DOHH2 (cell line): ENCODE results near the gene INTS7.

Experiments used
- H3F3A ChIP-seq: fragments of 200-600 bp; sonication (generic), shearing (Covaris generic); 2 replicates; pipeline ENCODE4 v1.6.0; 2016; ENCODE audit warnings: antibody characterized with exemption, mild to moderate bottlenecking; ENCODE audit not compliant: control insufficient read depth, insufficient read depth
- H3K27ac ChIP-seq: fragments of 200-600 bp; sonication (generic); 2 replicates; pipeline ENCODE4 v1.5.1; 2014; ENCODE audit warnings: low read depth, mild to moderate bottlenecking, low read length, moderate library complexity
- H3K27me3 ChIP-seq: fragments of 200-600 bp; sonication (generic); 2 replicates; pipeline ENCODE4 v1.6.1; 2014; ENCODE audit warnings: mild to moderate bottlenecking, low read length, mixed read lengths; ENCODE audit not compliant: control insufficient read depth
- H3K36me3 ChIP-seq: fragments of 200-600 bp; sonication (generic); 2 replicates; pipeline ENCODE4 v1.6.1; 2014; ENCODE audit warnings: mild to moderate bottlenecking, low read length, moderate library complexity, mixed read lengths; ENCODE audit not compliant: control insufficient read depth
- H3K4me1 ChIP-seq: fragments of 200-600 bp; sonication (generic); 2 replicates; pipeline ENCODE4 v1.6.1; 2014; ENCODE audit warnings: mild to moderate bottlenecking, low read length, mixed read lengths; ENCODE audit not compliant: control insufficient read depth
- H3K4me2 ChIP-seq: fragments of 200-600 bp; sonication (generic); 2 replicates; pipeline ENCODE4 v1.6.0; 2014; ENCODE audit warnings: mild to moderate bottlenecking, low read length, moderate library complexity
- H3K4me3 ChIP-seq: fragments of 200-600 bp; sonication (generic); 2 replicates; pipeline ENCODE4 v1.5.1; 2014; ENCODE audit warnings: mild to moderate bottlenecking, low read length, mixed read lengths
- H3K79me2 ChIP-seq: fragments of 200-600 bp; sonication (generic); 2 replicates; pipeline ENCODE4 v1.6.1; 2014; ENCODE audit warnings: mild to moderate bottlenecking, low read length, mixed read lengths; ENCODE audit not compliant: control insufficient read depth
- H3K9me2 ChIP-seq: fragments of 200-600 bp; sonication (generic); replicated peaks from 2 replicates; pipeline ENCODE4 v1.6.1; 2014; ENCODE audit warnings: mild to moderate bottlenecking, low read length, mixed read lengths; ENCODE audit not compliant: control insufficient read depth
- H3K9me3 ChIP-seq: fragments of 200-600 bp; sonication (generic); 2 replicates; pipeline ENCODE4 v1.6.1; 2014; ENCODE audit warnings: antibody characterized with exemption, low read length, mixed read lengths; ENCODE audit not compliant: control insufficient read depth, insufficient read depth
- H4K20me1 ChIP-seq: fragments of 200-600 bp; sonication (generic); 2 replicates; pipeline ENCODE4 v1.6.0; 2014; ENCODE audit warnings: low read depth, mild to moderate bottlenecking, antibody characterized with exemption, low read length, moderate library complexity; ENCODE audit not compliant: control insufficient read depth, insufficient read depth
- CTCF ChIP-seq: fragments of 200-600 bp; sonication (generic); IDR thresholded peaks from one replicate; pipeline ENCODE4 v1.5.1; 2014; ENCODE audit warnings: antibody characterized with exemption, mild to moderate bottlenecking, low read depth, low read length; ENCODE audit not compliant: poor library complexity, severe bottlenecking
- EZH2phosphoT487 ChIP-seq: fragments of 200-600 bp; sonication (generic); IDR thresholded peaks from 2 replicates; pipeline ENCODE4 v1.6.1; 2017; ENCODE audit warnings: borderline replicate concordance, mild to moderate bottlenecking, antibody characterized with exemption, low read length, moderate library complexity, mixed read lengths

The INTS7 gene

GRCh38 chr1:211924256-211924655, 111.1 kb downstream of the INTS7 start:
- H3K9me3 ChIP-seq, result no peaks in the 10 kb centered on the region
- no peaks in the 10 kb centered on the region for H4K20me1 ChIP-seq
- peaks cover 17% of the 10 kb centered on the region; the same call in 1 of the 2 replicates for H3K27me3 ChIP-seq
- no peaks in the 10 kb centered on the region for H3K4me1 ChIP-seq
- H3K36me3 ChIP-seq, result no peaks in the 10 kb centered on the region
- H3K9me2 ChIP-seq, result no peaks in the 10 kb centered on the region
- H3K27ac ChIP-seq, result no peak overlapping the region
- no peak overlapping the region for H3K4me2 ChIP-seq
- TF ChIP-seq EZH2phosphoT487, result no peak
- TF ChIP-seq CTCF, result no peak
- no peak overlapping the region for H3K4me3 ChIP-seq
- no peaks in the 10 kb centered on the region for H3F3A ChIP-seq
- H3K79me2 ChIP-seq, result no peaks in the 10 kb centered on the region

GRCh38 chr1:211923095-211923494, 112.3 kb downstream of the INTS7 start:
- no peaks in the 10 kb centered on the region for H3K4me1 ChIP-seq
- no peaks in the 10 kb centered on the region for H3K79me2 ChIP-seq
- H3K36me3 ChIP-seq, result no peaks in the 10 kb centered on the region
- no peaks in the 10 kb centered on the region for H4K20me1 ChIP-seq
- no peaks in the 10 kb centered on the region for H3K9me2 ChIP-seq
- no peak overlapping the region for H3K4me3 ChIP-seq
- H3K27ac ChIP-seq, result no peak overlapping the region
- no peaks in the 10 kb centered on the region for H3K9me3 ChIP-seq
- H3K27me3 ChIP-seq, result peaks cover 14% of the 10 kb centered on the region; the same call in 1 of the 2 replicates
- TF ChIP-seq EZH2phosphoT487, result no peak
- TF ChIP-seq CTCF, result no peak
- no peak overlapping the region for H3K4me2 ChIP-seq
- no peaks in the 10 kb centered on the region for H3F3A ChIP-seq

- Histone ChIP-seq H3K4me2 (no peak overlapping the region), H3K9me3 (no peaks in the 10 kb centered on the region), H3K4me3 (no peak overlapping the region), H3K4me1 (no peaks in the 10 kb centered on the region), H3K79me2 (no peaks in the 10 kb centered on the region), H3K27ac (no peak overlapping the region), H3F3A (no peaks in the 10 kb centered on the region), H3K27me3 (peaks cover 14% of the 10 kb centered on the region; the same call in 1 of the 2 replicates), H3K36me3 (no peaks in the 10 kb centered on the region), H3K9me2 (no peaks in the 10 kb centered on the region), H4K20me1 (no peaks in the 10 kb centered on the region)
- no peak for TF ChIP-seq CTCF
- TF ChIP-seq EZH2phosphoT487, result no peak
These were observed 113.7 kb downstream of the INTS7 start for GRCh38 chr1:211921579-211922095.
